ENCODE results near the gene CASP5.

- TF ChIP-seq CTCF (IDR thresholded peaks at IDR 0.05; ENCODE audit: poor library complexity, severe bottlenecking): no peak
- no peak for TF ChIP-seq EP300 (conservative IDR thresholded peaks at IDR 0.05; ENCODE audit: poor library complexity, severe bottlenecking)
- TF ChIP-seq MXI1 (conservative IDR thresholded peaks at IDR 0.05; ENCODE audit: poor library complexity, severe bottlenecking): no peak
- TF ChIP-seq EZH2 (IDR thresholded peaks at IDR 0.05; ENCODE audit: borderline replicate concordance, insufficient read depth, low read length, poor library complexity, severe bottlenecking): no peak
- TF ChIP-seq POLR2AphosphoS5 (IDR thresholded peaks at IDR 0.05): no peak
- no peak for TF ChIP-seq RAD21 (conservative IDR thresholded peaks at IDR 0.05)
- no peak for TF ChIP-seq TAF1 (IDR thresholded peaks at IDR 0.05; ENCODE audit: low read depth)
- TF ChIP-seq SMC3 (conservative IDR thresholded peaks at IDR 0.05; ENCODE audit: poor library complexity): no peak
- no peak for TF ChIP-seq REST (IDR thresholded peaks at IDR 0.05; ENCODE audit: borderline replicate concordance)
Measured at GRCh38 chr11:104991994-104992393, 31.0 kb downstream of the CASP5 start.
